Stimulated activated CD8-positive, alpha-beta memory T cell treated with anti-CD3 and anti-CD28 coated beads, Interleukin-12 subunit alpha, Interleukin-12 subunit beta, amount 100 ng/mL, for 24 hours (primary cell): ENCODE results near the gene TP53BP2.
"Not testable (repeated sequence)": the region's sequence is repeated elsewhere in the genome, so short reads cannot be mapped to it uniquely, and the experiment has no call there.

Experiments used
- DNase-seq: peaks from one replicate; pipeline ENCODE4 v3.0.0-alpha.2; 2020; ENCODE audit errors: extremely low read depth

The TP53BP2 gene, protein sequence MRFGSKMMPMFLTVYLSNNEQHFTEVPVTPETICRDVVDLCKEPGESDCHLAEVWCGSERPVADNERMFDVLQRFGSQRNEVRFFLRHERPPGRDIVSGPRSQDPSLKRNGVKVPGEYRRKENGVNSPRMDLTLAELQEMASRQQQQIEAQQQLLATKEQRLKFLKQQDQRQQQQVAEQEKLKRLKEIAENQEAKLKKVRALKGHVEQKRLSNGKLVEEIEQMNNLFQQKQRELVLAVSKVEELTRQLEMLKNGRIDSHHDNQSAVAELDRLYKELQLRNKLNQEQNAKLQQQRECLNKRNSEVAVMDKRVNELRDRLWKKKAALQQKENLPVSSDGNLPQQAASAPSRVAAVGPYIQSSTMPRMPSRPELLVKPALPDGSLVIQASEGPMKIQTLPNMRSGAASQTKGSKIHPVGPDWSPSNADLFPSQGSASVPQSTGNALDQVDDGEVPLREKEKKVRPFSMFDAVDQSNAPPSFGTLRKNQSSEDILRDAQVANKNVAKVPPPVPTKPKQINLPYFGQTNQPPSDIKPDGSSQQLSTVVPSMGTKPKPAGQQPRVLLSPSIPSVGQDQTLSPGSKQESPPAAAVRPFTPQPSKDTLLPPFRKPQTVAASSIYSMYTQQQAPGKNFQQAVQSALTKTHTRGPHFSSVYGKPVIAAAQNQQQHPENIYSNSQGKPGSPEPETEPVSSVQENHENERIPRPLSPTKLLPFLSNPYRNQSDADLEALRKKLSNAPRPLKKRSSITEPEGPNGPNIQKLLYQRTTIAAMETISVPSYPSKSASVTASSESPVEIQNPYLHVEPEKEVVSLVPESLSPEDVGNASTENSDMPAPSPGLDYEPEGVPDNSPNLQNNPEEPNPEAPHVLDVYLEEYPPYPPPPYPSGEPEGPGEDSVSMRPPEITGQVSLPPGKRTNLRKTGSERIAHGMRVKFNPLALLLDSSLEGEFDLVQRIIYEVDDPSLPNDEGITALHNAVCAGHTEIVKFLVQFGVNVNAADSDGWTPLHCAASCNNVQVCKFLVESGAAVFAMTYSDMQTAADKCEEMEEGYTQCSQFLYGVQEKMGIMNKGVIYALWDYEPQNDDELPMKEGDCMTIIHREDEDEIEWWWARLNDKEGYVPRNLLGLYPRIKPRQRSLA

DNA sequence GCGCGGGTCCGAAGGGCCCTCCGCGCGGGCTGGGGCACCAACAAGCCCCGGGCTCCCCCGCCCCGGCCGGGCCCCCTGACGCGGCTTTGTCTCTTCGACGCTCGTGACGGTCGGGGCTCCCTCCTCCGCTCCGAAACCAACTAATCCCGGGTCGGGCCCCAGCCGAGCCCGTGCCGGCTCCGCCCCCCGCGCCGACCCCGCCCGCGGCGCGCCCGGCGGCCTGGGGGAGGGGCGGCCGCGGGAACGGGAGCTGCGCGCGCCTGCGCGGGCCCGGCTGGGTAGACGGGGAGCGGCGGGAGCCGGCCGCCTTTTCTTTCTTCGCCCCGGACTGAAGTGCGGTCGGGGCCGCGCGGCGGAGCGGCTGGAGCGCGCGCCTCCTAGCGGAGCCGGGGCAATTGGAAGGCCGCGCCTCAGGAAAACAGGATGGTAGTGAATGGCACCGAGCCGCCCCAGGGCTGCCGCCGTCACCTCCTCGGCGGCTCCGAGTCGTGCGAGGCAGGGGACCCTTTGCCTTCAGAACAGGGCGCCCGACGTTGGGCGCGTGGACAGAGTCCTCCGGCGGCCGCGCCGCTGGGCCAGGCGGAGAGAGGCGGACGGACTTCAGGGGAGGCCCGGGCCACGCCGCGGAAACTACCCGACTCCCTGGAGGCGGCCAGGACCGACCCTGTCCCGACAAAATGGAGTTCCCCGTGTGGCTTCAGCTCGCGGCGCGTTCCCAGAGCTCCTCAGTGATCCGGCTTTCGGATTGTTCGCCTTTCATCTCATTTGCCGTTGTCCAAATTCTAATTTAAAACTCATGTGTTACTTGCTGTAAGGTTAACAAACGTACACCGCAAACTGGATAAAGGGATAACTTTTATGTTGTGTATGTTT is at the start of gene TP53BP2:
Gene TP53BP2 (minus strand): TSS at position 138 of the 873 bp plus-strand sequence. CDS start 267 bp downstream, outside the sequence.
- DNase-seq, result peak; percentile 71

DNA sequence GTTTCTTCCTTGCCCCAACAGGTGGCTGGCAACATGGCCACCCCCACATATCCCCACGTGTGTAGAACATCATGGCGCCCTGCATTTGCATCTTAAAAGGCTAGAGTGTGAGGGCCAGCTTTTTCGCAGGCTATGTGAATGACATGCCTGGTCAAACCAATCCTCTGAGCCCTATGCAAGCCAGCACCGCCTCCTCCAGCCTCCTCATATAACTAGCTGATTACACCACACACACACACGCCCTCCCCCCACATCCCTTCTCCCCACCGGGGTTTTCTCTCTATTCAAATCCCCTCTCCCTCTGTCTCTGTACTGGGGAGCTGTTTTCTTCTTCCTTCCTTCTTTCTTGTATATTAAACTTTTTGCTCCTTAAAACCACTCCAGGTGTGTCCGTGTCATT is 44.7 kb upstream of the TP53BP2 start:
- DNase-seq, result not testable (repeated sequence)

DNA sequence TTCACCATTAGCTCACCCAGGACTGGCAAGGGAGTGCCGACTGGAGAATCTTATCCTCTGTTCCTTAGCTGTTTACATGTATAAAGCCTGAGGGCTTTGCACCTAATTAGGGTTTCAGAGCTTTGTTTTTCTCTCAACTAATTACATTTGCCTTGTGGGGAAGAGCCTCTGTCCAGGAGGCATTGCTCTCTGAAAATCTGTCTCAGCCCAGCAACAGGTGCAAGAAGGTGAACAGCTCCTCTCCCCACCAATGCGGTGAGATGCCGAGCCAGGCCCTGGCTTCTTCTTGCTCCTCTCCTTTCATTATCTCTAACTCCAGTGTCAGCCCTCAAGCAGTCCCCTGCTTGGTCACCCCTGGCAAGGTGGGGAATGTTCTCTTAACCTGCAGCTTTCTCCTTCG is 43.6 kb upstream of the TP53BP2 start:
- not testable (repeated sequence) for DNase-seq

DNA sequence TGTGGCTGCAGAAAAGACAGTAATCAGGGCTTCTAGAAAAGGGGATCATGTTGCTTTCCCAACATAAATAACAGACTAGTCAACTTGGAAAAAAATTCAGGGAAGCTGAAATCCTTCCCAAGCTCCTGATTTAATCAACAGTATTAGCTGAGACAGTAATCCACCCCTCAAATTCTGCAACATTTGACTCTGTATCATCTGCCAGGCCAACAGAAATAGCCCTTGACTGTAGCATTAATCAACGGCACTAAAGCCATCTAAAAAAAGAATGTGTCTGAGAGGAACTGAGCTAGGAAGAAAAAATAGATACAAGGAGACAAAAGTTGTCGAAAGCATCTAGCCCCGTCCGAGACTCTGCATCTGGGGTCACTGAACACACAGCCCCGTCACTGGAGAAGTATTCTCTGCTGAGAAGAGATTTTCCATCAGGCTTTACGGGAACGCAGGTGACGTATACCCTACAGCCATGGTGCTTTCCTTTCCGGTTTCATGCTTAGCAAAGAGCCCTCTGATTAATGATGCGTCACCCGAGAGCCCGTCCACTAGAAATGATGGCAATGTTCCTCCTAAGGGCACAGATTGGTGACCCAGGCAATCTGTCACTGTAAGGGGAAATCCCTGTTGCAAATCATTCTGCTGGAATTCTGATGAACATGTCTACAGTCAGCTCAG is 42.1 kb upstream of the TP53BP2 start:
- DNase-seq, result no peak

DNA sequence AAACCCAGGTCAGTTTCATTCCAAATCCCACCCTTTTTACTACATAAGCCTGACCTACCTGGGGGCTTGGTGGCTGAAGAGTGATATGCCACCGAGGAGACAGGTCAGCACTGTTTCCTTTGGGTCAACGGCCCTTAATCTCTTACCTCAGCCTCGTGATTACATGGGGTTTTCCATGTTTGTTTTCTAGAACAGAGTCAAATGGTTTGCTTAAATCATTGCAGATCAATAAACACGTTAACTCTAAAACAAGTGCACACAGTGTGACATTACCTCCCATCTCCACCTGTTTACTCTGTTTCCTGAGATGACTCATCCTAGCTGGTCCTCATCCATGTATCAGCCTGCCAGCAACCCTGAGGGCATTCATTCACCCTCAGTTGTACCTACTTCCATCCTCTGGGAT is 40.8 kb upstream of the TP53BP2 start:
- DNase-seq, result no peak

DNA sequence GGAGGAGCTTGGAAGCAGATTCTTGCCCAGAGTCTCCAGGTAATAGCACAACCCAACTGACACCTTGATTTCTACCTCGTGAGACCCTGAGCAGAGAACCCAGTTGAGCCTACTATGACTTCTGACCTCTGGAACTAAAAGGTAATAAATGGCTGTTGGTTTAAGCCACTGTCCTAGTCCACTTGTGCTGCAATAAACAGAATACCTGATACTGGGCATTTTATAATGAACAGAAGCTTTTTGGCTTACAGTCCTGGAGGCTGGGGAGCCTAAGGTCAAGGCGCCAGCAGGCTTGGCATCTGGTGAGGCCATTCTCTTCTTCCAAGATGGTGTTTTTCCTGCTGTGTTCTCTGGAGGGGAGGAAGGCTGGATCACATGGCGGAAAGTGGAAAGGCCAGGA is 39.9 kb upstream of the TP53BP2 start:
- no peak for DNase-seq

DNA sequence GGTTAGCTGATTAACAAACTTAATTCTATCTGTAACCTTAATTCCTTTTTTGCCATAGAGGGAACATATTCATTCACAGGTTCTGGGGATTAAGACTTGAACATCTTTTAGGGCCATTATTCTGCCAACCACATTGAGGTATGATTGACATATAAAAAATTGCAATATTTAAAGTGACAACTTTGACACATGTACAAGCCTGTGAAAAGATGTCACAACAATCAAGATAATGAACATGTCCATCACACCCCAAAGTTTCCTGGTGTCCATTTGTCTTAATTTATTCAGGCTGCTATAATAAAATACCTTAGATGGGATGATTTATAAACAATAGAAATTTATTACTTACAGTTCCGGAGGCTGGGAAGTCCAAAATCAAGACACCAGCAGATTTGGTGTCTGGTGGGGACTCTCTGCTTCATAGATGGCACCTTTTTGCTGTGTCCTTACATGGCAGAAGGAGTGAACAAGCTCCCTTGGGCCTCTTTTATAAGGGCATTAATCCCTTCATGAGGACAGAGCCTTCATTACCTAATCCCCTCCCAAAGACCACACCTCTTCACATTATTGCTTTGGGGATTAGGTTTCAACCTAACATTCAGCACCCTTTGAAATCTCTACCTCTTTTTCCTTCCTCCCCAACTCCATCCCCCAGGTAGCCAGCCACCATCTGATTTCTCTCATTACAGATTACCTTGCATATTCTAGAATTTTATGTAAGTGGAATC is 33.0 kb upstream of the TP53BP2 start:
- no peak for DNase-seq

DNA sequence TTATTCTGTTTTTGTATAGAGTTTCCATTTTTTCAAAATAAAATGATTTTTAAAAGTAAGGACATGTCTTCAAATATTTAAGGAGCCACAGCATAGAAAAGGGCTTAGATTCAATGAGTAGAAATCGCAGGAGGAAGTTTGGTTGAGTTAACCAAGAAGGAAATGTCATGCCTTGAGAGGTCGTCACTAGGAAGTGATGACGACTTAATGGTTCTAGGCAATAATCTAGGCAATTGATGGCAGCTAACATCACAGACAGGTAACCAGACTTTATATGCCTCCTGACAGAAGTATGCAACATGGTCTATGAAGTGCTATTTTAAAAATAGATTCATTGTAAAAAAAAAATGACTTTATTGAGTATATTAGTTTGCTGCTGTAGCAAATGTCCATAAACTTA is 32.1 kb upstream of the TP53BP2 start:
- DNase-seq, result no peak

DNA sequence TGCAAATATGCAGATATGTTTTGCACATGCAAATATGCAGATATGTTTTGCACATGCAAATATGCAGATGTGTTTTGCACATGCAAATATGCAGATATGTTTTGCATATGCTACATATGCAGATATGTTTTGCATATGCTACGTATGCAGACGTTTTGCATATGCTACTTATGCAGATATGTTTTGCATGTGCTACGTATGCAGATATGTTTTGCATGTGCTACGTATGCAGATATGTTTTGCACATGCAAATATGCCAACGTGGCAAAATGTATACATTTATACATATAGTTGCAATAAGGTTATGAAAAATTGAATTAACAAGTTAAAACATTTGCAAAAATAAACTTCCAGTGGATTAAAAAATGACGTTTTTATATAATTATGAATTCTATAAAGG is 30.8 kb upstream of the TP53BP2 start:
- DNase-seq, result no peak

DNA sequence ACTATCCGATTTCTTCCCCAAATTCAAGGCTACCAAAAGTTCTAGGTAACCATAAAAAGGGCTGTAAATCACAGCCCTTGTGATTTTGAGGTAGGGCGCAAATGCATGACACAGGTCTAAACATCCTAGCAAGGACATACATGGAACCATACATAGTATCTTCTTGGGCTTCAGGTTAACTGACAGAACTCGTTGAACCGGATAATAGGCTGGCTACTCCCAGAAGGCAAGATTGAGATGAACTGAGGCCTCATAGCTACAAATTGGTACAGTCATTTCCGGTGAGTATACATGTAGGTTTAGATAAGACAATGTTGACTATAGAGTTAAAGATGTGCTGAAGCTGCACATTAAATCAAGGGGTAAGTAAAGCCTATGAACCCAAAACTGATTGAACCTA is 27.3 kb upstream of the TP53BP2 start:
- DNase-seq, result no peak

DNA sequence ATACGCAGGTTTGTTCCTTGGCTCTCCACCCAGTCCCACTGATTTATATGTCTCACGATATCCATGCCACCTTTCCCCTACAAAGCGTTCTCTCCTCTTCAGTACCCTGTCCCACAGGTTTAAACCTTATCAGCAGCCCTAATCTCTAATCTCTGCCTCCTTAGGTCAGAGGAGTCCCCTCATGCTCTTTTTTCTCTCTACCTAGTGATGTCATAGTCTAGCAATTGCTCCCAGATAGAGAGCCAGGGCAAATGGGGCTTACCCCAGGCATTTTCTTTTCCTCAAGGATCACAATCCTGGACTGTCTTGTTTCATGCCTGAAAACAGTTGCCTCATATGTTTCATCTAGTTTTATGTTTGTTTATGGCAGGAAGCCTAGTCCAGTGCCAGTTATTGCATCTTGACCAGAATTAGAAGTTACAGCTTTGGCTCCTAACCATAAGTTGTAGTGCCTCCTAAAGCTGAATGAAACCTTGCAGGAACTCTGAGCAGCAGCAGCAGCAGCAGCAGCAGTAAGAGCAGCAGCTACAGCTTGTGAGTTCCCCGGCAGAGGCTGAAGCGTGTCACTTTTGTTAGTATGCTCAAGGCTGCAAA is 26.7 kb upstream of the TP53BP2 start:
- DNase-seq, result no peak

DNA sequence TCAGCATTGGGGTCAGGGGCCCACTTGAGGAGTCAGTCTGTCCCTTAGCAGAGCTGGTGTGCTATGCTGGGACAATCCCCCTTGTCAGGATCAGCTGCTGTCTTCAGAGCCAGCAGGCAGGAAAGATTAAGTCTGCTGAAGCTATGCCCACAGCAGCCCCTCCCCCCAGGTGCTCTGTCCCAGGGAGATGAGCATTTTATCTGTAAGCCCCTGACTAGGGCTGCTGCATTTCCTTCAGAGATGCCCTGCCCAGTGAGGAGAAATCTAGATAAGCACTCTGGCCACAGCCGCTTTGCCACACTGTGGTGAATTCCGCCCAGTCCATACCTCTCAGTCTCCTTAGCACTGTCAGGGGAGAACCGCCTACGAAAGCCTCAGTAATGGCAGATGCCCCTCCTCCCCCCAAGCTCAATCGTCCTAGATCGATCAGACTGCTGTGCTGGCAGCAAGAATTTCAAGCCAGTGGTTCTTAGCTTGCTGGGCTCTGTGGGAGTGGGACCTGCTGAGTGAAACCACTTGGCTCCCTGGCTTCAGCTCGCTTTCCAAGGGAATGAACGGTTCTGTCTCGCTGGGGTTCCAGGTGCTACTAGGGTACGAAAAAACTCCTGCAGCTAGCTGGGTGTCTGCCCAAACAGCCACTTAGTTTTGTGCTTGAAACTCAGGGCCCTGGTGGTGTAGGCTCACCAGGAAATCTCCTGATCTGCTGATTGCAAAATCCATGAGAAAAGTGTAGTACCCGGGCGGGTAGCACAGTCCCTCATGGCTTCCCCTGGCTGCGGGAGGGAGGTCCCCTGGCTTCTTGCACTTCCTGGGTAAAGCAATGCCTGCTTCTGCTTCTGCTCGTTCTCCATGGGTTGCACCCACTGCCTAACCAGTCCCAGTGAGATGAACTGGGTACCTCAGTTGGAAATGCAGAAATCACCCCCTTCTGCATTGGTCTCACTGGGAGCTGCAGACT is 25.1 kb upstream of the TP53BP2 start:
- DNase-seq, result no peak

DNA sequence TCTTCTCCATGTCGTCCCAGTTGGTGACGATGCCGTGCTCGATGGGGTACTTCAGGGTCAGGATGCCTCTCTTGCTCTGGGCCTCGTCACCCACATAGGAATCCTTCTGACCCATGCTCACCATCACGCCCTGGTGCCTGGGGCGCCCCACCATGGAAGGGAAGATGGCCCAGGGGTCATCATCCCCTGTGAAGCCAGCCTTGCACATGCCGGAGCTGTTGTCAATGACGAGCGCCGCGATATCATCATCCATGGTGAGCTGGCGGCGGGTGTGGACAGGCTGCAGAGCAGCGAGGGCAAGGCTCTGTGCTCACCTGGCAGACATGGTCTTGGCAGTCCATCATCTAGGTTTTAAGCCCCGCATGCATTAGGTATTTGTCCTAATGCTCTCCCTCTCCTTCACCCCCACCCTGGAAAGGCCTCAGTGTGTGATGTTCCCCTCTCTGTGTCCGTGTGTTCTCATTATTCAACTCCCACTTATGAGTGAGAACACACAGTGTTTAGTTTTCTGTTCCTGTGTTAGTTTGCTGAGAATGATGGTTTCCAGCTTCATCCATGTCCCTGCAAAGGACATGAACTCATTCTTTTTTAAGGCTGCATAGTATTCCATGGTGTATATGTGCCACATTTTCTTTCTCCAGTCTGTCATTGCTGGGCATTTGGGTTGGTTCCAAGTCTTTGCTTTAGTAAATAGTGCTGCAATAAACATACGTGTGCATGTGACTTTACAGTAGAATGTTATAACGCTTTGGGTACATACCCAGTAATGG is 19.0 kb upstream of the TP53BP2 start:
- not testable (repeated sequence) for DNase-seq

DNA sequence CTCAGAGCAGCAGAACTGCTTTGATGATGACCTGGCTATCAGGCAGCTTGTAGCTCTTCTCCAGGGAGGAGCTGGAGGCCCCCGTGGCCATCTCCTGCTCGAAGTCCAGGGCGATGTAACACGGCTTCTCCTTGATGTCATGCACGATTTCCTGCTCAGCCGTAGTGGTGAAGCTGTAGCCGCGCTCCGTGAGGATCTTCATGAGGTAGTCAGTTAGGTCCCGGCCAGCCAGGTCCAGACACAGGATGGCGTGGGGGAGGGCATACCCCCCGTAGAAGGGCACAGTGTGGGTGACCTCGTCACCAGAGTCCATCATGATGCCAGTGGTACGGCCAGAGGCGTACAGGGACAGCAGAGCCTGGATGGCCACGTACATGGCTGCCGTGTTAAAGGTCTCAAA is 18.3 kb upstream of the TP53BP2 start:
- DNase-seq, result no peak

DNA sequence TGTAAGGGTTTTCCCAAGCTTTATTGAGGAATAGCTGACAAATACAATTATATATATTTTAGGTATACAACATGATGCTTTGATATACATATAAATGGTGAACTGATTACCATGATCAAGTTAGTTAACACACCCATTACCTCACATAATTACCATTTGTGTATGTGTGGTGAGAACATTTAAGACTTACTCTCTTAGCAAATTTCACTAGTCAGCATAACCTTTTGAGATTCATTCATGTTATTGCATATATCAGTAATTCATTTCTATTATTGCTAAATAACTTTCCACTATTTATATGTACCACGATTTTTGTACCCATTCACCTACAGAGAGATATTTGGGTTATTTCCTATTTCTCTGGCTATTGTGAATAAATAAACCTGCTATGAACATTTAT is 16.2 kb upstream of the TP53BP2 start:
- no peak for DNase-seq

DNA sequence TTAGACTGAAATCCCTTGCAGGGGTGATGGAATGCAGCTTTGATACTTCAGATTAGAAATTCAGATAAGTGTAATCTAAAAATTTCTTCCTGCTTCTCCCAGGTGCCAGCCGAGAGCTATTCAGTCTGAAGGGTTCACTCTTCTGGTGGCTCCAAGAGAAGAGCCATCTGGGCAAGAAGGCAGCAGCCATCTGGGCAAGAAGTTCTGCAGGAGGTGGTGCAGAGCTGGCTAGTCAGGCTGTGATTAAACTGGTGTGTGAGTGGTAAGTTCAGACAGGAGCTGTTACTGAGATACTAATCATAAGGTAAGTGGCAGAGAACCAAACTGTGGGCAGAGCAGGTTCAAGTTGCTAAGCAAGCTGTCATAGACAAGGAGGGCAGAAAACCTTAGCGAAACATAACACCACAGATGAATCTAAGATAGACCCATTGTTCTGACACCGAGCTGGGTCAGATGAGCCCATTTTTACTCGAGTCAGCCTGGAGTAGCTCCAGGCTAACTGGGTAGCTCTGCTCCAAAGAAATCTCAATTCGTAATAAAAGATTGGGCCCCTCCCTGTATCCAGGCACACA is 14.4 kb upstream of the TP53BP2 start:
- DNase-seq, result no peak

DNA sequence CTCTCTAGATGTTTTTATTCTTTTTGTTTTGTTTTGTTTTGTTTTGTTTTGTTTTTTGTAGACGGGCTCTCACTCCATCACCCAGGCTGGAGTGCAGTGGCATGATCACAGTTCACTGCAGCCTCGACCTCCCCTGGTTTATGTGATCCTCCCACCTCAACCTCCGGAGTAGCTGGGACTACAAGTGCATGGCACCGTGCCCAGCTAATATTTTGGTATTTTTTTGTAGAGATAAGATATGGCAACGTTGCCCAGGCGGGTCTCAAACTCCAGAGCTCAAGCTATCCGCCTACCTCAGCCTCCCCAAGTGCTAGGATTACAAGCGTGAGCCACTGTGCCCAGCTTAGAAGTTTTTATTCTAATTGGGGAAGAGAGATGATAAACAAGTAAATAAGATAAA is 13.3 kb upstream of the TP53BP2 start:
- DNase-seq, result no peak
